Urothelium cell line (cell line): ENCODE measurements around the gene SPSB3.
"Not testable (repeated sequence)": the region's sequence is repeated elsewhere in the genome, so short reads cannot be mapped to it uniquely, and the experiment has no call there.

Experiments used
- DNase-seq: peaks from one replicate; pipeline ENCODE4 v3.0.0; 2011; ENCODE audit warnings: low spot score, mixed read lengths
- FAIRE-seq: peaks from 2 replicates; lab custom pipeline; 2011; peaks lifted over from hg19 to GRCh38; lab: Jason Lieb, UNC

SPSB3 gene

DNA sequence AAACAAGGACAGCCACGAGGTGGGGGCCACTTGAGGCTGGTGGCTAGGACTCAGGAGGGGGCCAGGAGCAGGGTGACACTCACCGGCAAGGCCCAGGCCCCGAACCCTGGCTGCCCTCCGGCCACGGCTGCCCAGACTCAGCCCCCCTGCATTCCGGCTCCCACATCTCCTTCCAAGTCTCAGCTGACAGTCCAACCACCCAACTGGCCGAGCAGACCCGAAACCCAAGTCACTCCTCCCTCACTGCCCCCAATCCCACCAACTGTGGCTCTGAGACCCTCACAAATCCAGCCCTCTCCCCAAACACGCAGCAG, 34.9 kb upstream of the SPSB3 start:
- DNase-seq: no peak
- no peak for FAIRE-seq

DNA sequence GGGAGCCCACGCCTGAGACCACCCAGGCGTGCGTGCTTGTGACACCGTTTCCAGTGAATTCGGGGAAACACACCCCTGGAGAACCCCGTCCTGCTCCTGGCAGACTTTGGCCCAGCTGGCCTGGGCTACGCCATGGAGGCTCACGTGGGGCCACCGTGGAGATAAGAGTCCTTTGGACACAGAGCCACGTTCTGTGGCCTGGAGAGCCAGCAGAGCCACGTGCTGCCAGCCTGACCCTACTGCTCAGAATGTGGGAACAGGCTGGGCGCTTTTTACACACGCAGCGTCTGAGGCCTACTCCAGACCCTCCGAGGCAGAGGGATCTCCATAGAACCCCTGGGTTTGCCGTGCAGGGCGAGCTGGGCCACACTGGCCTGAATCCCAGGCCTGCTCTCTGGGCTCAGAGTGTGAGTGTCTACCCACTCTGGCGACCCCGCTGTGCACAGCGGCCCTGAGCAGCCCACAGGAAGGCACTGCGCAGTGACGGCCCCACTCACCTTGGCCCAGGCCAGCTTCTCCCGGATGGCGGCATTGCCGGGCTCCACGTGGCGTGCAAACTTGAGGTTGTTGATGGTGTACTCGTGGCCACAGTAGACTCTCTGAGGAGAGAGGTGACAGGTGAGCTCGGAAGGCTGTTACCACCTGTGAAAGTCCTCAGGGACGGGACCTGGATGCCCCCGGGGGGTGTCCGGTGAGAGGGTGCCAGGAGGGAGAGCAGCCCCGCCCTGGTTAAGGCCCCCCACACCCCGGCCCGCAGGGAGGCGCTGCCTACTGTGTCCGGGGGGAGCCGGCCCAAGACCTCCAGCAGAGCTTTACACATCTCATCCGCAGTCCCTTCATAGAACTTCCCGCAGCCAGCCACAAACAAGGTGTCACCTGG, 34.3 kb upstream of the SPSB3 start:
- DNase-seq: no peak
- FAIRE-seq: no peak

DNA sequence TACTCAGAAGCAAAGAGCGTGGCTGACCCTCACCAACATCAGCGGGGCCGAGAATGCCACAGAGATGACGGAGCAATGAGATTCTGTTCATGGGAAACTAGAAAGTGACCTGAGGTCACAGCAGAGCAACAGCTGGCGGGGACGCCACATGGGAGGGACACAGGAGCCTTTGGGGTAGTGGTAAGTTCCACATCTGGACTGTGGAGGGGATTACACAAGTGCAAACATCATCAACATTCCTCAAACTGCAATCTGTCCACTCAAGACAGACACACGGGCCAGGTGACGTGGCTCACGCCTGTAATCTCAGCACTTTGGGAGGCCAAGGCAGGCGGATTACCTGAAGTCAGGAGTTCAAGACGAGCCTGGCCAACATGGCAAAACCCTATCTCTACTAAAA, 33.1 kb upstream of the SPSB3 start:
- FAIRE-seq: no peak
- DNase-seq: no peak

DNA sequence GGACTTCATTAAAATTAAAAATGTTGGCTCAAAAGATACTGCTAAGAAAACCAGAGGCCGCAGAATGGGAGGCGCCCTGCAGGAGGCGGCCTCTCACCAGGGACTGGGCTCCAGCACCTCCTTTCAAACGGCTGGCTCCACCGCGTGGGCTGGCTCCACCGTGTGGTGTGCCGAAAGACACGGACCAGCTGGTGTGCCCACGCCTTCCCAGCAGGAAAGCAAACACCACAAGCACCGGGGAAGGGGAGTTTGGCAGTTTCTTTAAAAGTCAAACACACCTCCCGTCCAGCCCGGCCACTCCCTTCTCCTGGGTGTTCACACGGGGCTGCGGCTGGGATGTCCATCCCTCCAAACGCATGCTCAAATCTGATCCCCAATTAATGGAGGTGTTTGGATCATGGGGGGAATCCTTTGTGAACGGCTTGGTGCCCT, 30.4 kb upstream of the SPSB3 start:
- FAIRE-seq: no peak
- DNase-seq: peak; percentile 66

DNA sequence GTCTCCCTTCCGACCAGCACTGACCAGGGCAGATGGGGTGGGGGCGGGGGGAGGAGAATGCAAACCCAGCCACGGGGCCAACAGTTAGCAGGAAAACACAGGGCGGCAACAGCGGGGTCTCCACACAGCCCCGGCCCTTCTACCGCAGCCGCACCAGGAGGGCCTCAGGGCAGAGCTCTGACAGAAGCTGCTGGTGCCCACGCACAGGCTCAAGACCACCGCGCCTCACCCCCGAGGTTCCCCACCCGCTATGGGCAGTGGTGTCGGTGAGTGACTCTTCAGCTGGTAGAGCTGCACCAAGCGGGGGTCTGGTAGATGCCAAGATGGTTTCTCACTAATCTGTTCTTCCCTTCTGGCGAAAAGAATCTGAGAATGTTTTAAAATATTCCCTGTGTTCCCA, 28.2 kb upstream of the SPSB3 start:
- DNase-seq: no peak
- no peak for FAIRE-seq

DNA sequence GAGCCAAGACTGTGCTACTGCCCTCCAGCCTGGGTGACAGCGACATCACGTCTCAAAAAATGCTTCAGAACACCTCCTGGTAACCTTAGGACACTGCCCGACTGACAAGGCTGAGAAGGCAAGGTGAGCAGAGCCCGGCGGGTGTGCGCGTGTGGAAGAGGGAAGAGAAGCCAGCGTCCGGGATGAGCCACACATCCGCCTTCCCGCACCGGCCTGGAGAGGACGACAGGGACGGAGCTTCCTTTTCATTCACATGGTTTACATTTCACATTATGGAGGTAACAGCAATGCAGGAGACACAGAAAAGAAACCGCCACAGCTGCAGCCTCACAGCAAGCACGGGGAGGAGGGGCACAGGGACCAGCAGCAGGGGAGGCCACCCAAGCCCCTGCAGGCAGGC, 27.7 kb upstream of the SPSB3 start:
- FAIRE-seq (no peak), DNase-seq (no peak)

DNA sequence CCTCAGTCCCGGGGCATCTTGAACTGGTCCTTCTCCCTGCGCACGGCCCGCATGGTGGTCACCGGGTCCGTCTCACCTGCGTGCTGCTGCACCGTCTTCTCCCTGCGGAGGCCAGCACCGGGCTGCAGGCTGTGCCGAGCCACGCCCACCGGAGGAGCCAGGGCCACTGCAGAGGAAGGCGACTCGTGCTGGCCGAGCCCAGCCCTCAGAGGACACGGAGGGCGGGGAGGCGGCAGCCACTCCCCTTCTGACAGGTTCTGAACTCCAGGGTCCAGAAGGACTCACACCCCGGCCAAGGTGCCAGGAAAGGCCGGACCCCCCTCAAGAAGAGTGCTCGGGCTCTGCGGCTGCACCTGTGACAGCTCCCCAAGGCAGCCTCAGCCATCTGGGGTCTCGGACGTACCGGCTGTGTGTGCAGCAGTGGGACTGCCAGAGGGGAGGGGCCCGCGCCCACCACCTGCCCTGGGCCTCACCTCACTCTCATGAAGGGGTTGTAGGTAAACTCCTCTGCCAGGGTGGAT, 27.0 kb upstream of the SPSB3 start:
- no peak for DNase-seq
- no peak for FAIRE-seq

DNA sequence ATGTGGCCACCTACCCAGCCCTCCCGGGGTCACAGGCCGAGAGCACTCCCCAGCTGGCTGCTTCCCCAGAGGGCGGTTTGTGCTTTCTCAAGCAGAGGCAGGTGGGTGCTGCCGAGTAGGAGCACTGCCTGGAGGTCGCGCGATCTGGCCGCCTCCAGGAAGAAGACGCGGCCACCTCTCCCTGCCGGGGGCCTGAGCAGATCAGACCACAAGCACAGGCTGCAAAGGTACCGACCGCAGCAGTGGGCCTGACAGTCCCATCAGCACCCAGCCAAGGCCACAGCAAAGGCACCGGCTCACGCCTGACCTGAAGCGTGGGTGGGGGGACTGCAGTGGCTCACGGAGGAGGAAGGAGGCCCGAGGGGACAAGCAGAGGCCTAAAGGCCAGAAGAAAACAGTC, 26.3 kb upstream of the SPSB3 start:
- no peak for FAIRE-seq

DNA sequence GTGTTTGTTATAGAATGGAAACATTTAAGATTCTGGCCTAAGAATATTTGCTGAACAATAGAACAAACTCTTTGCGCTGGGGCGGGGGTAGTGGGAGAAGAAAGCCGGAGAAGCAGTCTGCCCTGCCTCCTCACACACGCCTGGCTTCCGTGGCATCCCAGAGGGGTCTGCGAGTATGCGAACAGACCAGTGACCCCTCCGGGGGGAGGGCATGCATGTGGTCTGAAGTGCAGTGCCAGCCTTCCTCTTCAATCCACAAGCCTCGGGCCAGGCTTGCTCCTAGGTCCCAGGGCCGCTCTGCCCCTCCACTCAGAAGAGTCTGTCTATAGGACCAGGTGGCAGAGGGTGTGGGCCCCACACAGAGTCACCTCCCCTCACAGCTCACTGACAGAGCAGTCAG, 25.3 kb upstream of the SPSB3 start:
- no peak for FAIRE-seq
- no peak for DNase-seq

More for the DNA sequence above, 26.3 kb upstream of the SPSB3 start:
- no peak for DNase-seq

DNA sequence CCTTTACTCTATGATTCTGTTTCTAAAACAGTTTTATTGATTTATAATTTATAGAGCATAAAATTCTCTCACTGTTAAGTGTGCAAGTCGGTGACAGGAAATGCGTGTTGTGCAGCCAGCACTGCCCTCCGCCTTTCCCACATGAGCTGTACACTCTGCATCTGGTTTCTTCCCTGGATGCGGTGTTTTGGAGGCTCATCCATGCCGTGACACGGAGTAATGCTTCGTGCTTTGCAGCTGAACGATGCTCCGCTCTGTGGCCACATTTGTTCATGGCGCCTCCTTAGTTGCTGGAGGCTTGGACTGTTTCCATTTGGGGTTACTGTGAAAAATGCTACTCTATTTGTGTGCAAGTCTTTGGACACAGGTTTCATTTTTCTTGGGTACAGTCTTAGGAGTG, 18.3 kb upstream of the SPSB3 start:
- no peak for DNase-seq
- no peak for FAIRE-seq

DNA sequence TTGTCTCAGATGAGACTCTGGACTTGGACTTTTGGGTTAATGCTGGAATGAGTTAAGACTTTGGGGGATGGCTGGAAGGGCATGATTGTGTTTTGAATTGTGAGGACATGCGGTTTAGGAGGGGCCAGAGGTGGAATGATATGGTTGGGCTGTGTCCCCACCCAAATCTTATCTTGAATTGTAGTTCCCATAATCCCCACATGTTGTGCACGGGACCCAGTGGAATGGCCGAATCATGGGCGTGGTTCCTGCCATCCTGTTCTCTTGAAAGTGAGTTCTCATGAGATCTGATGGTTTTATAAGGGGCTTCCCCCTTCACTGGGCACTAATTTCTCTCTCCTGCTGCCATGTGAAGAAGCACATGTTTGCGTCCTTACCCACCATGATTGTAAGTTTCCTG, 16.9 kb upstream of the SPSB3 start:
- not testable (repeated sequence) for FAIRE-seq, DNase-seq

DNA sequence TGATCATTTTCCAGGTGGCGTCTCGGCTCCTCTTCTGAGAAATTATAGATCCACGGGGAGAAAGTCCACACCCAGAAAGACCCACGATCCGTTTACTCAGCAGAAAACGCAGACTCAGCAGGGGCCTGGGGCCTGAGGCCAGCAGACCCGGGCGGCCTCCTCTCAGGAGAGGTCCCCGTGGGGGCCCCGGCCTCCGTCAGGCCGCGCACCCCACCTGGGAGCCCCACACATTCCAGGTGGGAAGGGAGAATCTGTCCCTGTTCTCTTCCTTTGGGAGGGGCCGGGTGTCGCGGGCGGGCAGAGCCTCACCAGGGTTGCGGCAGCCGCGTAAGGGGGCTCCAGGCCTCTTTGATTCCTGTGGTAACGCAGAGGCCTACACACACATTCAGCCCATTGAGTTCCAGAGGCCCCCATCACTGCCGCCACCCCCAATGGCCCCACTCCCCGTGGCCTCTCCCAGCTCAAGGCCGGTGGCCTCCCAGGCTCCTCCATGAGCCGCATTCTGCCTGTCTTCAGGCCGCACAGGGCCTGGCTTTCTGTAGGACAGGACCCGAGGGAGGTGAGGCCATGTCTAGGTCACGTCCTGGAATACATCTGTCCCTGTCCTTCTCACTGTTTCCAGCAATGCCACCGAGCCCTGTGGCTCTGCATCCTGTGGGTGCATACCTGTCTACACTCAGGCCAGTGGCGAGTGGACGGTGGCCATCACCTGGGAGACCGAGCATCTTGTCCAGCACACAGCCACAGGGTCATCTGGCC, 12.7 kb upstream of the SPSB3 start:
- FAIRE-seq: no peak
- DNase-seq: no peak

DNA sequence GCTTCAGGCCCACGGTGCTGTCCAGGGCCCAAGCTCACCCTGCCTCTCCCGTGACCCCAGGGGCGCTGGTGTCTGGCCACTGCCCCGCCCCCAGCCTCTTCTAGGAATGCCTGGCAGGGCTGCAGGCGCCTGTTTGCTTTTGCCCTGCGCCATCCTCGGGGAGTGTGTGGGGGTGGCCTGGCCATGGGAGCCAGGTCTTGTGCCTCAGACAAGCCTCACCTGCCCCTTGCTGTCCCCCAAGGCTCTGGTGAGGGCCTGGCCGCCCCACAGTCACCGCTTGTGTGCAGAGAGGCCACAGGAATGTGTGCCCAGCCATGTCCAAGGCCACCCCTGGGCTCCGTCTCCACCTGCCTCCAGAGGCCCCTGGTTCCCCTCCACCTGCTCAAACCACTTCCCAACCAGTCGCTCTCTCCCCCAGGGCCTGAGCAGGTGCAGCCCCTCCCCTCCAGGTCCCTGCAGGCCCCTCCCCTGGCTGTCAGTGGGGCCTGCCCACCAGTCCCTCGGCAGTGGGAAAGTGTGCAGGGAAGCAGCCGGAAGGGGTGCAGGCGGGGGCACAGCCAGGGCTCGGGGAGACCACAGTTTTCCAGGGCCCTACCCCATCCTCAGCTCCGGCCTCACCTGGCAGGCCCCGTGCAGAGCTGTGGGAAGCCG, 12.0 kb upstream of the SPSB3 start:
- DNase-seq (no peak), FAIRE-seq (no peak)

DNA sequence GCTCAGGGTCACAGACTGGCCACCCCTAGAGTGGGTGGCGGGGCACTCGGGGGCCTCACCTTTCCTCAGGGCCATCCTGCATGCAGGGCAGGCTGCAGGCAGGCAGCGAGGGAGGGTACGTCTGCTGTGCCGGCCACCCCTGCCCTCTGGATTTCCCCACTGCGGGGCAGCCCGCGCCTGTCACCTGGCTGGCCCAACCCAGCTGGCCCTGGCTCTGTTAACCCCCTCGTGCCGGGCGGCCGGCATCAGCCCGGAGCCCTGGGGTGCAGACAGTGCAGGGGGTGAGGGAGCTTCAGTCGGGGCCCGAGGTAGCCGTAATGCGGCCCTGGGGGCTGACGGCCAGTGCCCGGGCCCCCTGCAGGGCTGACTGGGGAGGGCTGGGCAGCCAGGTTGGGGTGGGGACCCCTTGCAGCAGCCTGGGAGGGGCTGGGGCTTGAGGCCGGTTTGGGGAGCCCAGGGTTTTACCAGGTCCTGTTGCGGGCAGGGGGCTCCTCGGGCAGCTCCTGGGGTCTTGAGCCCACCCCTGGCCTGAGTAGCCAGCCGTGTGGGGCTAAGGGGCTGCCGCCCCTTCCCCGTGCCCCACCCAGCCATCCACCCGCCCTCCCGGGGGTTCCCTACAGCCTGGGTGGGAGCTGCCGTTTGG, 11.3 kb upstream of the SPSB3 start, which contains the start of gene IGFALS:
TSS of gene IGFALS (minus strand) at position 128 of the 643 bp plus-strand sequence. CDS start at position 75, 53 bp downstream.
- no peak for DNase-seq
- FAIRE-seq: no peak

DNA sequence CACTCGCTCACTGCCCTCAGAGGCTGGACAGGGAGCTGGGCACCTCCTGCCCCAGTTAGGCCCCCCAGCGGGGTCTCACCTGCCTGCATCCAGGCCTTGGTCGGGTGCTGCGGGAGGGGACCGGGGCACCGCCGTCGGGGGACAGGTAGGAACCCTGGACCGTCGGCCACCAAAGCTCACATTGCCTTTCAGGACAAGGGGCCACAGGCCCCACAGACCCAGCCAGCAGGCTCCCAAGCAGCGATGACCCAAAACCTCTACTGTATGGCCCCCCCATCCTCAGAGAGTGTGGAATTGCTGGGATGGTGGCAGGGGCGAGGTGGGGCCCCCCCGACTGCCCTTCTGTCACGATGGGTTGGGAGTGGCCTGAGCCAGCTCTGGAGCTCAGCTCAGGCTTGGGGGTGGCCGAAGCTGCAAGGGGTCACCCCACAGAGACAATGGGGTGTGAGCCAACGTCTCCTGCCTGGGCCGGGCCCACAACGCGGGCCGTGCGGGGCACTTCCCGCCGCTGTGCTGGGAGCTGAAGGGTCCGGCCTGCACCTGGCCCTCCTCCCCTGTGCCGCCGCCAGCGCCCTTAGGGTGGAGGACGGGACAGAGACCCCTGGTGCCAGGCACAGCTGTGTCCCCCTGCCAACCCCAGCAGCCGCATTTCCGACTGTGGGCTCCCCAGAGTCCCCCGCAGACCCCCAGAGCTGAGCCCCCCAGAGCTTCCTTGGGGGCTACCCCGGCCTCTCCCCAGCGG, 10.6 kb upstream of the SPSB3 start:
- no peak for FAIRE-seq
- no peak for DNase-seq

DNA sequence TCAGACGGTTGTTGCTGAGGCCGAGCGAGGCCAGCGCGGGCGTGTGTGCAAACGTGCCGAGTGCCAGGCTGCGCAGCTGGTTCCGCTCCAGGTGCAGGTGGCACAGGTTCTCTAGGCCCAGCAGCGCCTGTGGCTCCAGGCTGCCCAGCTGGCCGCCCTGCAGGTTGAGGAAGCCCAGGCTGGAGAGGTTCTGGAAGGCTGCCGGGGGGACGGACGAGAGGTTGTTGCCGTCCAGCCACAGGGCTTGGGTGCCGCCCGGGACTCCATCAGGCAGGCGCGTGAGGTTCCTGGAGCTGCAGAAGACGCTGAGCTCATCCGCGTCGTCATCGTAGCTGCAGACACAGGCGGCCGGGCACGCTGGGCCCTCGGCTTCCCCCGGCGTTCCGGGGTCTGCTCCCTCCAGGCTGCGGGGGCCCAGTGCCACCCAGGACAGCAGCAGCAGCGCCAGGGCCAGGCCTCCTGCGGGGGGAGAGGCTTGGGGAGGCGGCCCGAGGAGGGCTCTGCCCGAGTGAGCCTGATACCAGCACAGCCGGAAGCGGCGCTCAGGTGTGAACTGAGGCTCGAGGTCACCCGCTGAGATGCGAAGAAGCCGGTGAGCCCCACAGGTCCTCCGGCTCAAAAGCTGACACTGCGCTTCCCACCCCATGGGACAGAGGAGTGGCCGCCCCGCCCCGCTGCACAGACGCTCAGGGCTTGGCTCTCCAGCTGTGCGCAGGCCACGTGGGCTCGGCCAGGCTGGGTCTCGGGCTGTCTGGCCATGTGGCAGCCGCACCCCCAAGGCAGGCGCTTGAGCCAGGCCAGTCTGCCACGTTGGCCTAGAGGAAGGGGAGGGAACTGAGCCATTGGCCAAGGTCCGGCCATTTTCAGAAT, 9.8 kb upstream of the SPSB3 start:
- no peak for FAIRE-seq
- no peak for DNase-seq

DNA sequence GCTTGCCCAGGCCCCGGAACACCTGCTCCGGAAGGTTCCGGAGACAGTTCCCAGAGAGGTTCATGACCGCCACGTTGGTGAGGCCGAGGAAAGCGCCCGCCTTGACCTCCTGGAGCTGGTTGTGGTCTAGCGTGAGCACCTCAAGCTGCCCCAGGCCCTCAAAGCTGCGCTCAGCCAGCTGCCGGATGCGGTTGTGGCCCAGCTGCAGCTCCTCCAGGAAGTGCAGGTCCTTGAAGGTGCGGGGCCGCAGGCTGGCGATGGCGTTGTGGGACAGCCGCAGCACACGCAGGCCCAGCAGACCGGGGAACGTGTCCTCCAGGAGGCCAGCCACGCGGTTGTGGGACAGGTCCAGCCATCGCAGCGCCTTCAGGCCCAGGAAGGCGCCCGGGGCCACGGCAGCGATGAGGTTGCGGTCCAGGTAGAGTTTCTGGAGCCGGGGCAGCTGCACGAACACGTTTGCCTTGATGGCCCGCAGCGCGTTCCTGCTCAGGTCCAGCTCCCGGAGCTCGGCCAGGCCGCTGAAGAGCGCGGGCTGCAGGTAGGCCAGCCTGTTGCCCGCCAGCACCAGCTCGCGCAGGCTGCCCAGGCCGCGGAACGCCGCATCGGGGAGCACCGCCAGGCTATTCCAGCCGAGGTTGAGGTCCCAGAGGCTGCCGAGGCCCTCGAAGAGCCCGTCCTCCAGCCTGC, 9.0 kb upstream of the SPSB3 start:
- DNase-seq (no peak), FAIRE-seq (no peak)

DNA sequence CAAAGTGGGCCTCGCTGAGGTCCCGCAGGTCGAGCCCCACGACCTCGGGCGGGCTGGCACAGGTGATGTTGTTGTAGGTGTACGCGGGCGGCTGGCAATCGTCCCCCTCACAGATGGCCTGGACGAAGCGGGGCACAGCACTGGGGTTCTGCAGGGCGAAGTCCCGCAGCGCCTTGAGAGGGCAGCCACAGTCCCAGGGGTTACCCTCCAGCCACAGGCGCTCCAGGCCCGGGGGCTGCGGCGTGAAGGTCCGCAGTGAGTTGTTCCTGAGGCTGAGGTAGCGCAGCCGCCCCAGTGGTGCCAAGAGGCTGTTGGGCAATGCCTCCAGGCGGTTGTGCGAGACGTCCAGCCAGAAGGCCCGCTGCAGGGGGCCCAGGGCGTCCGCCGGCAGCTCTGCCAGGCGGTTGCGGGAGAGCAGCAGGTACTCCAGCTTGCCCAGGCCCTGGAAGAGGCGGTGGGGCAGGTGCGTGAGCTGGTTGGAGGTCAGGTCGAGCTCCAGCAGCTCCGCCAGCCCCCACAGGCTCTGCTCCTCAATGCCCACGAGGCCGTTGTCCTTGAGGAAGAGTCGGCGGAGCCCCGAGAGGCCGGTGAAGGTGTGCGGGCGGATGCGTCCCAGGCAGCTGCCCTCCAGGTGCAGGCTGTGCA, 8.4 kb upstream of the SPSB3 start:
- no peak for FAIRE-seq
- no peak for DNase-seq
